Activated T-cell treated with anti-CD3 and anti-CD28 coated beads for 48 hours (primary cell): ENCODE measurements around the gene STX4.

Experiments
- DNase-seq: peaks from one replicate; pipeline ENCODE4 v3.0.0-alpha.2; 2020; ENCODE audit warnings: low read depth

The STX4 gene

GRCh38 chr16:31083981-31084380, 50.6 kb downstream of the STX4 start:
- no peak for DNase-seq

GRCh38 chr16:31084584-31085302, 51.4 kb downstream of the STX4 start:
- DNase-seq, result no peak

GRCh38 chr16:31085411-31085810, 52.1 kb downstream of the STX4 start:
- DNase-seq, result no peak

GRCh38 chr16:31085873-31086628, 52.7 kb downstream of the STX4 start:
- no peak for DNase-seq

GRCh38 chr16:31086629-31086906, 53.2 kb downstream of the STX4 start:
- no peak for DNase-seq

- DNase-seq, result no peak
Observed at GRCh38 chr16:31087481-31087880, 54.1 kb downstream of the STX4 start.

GRCh38 chr16:31087971-31088370, 54.6 kb downstream of the STX4 start:
- DNase-seq, result no peak

GRCh38 chr16:31088459-31089183, 55.3 kb downstream of the STX4 start, which contains the start of gene PRSS53:
Gene PRSS53 (minus strand): TSS chr16:31088943. CDS start chr16:31088809, 134 bp downstream.
- DNase-seq, result no peak

GRCh38 chr16:31089199-31089598, 55.8 kb downstream of the STX4 start:
- DNase-seq, result no peak
